NCI-H345 treated with DMSO at 0.1 percent for 48 hours (cell line): Measurements from ENCODE around the gene SORT1.

Source experiments
- DNase-seq: peaks from one replicate; lab custom pipeline; 2025; ENCODE audit not compliant: unreplicated experiment; lab: John Stamatoyannopoulos, UW

Gene SORT1

DNA sequence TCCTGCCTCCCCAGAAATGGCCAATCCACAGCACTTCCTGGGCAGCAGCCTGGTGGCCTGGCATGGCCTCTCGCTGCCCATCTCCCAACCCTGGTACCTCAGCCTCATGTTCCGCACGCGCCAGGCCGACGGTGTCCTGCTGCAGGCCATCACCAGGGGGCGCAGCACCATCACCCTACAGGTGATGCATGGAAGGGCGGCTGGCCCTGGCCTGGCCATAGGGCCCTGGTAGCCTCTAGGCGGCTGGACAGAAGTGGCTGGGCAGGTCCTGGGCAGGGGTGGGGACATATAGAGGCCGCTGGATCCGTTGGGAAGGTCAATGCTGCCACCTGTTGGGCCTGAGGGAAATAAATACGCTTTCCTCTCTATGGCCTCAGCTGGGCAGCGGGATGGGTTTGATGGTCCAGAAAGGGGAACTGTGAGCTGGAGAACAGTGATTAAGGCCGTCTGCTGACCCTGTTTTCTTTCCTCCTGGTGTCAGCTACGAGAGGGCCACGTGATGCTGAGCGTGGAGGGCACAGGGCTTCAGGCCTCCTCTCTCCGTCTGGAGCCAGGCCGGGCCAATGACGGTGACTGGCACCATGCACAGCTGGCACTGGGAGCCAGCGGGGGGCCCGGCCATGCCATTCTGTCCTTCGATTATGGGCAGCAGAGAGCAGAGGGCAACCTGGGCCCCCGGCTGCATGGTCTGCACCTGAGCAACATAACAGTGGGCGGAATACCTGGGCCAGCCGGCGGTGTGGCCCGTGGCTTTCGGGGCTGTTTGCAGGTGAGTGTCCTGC, 133.9 kb downstream of the SORT1 start:
- DNase-seq, result no peak

- no peak for DNase-seq
These were observed 134.5 kb downstream of the SORT1 start for GRCh38 chr1:109263234-109263596.

GRCh38 chr1:109262231-109263055, 135.3 kb downstream of the SORT1 start:
- no peak for DNase-seq

GRCh38 chr1:109261578-109261977, 136.1 kb downstream of the SORT1 start:
- no peak for DNase-seq

DNA sequence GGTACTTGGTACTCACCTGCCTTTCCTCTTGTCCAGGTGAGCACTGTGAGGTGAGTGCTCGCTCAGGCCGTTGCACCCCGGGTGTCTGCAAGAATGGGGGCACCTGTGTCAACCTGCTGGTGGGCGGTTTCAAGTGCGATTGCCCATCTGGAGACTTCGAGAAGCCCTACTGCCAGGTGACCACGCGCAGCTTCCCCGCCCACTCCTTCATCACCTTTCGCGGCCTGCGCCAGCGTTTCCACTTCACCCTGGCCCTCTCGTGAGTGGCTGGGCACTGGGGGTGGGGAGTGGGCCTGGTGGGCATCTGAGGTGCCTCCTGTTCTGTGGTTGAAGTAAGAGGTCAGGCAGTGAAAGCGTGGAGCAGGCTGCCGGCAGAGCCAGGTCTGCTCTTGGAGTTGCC, 136.7 kb downstream of the SORT1 start:
- no peak for DNase-seq

DNA sequence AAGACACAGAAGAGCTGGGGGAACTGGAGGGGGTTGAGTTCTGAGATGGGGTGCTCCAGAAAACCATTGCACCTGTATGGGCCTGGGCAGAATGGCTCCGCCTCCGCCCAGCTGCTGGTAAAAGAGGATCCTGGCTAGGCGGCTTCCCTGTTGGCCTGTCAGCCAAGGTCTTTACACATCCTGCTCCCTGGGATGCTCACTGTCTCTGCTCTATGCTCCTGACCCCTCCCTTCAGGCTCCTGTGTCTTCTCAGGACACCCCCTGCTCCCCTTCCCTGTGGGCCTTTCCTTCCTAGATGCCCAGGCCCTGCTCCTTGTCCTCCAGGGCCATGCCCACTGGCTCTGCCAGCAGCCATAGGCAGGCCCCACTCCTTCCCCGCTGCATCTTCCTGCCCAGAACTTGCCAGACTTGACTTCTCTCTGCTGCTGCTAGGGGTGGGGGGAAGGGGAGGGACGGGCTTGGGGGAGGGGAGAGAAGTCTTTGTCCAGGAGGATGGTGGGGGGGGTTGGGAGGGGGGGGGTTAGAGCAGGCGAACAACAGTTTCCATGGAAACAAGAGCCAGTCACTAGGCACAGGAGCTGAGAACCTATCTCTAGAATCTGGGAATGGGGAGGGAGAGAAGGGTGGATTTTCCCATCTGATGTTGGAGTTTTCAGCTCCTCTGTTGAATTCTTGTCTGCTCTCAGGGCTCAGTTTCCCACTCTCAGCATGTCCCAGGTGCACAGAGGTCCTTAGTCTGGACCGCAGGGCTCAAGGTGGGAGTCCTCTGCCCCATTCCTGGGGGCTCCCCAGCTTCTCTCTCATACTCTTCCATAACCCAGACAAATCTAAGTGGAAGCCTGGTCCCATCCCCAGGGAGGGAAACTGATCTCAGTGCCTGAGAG, 137.8 kb downstream of the SORT1 start:
- no peak for DNase-seq
